ENCODE results near the gene ERVK3-1. TPM values are rescaled to one million over a fixed set of nuclear protein-coding genes. Genes with fewer than 3 reads are reported as not detected.

Gene ERVK3-1
- total and polyA plus RNA-seq, 2 of the 8 experiments (the other 6 are each of a cell fraction or from before 2014, with no cell fraction given): 29.9 to 31.5 TPM

GRCh38 chr19:58336820-58337219 lies 31.6 kb downstream of the ERVK3-1 start:
- no peak overlapping the region for H3K27ac ChIP-seq (ENCODE audit: low read depth, low read length)
- no peaks in the 10 kb centered on the region for H3K23me2 ChIP-seq (ENCODE audit: low read depth, low read length)
- no peak overlapping the region for H3K4me3 ChIP-seq (ENCODE audit: extremely low read depth in 1 of 4, insufficient read depth in 2 of 4, low read depth in 3 of 4, low read length in 4 of 4)
- no peak overlapping the region for H2AFZ ChIP-seq (ENCODE audit: low read length)
- H3K27me3 ChIP-seq (replicated peaks in 1 of 4; ENCODE audit: control insufficient read depth in 3 of 4, extremely low read depth in 1 of 4, insufficient read depth in 3 of 4, low read length in 3 of 4): no peaks in the 10 kb centered on the region
- H2BK20ac ChIP-seq (ENCODE audit: low read length): no peak overlapping the region
- no peaks in the 10 kb centered on the region for H3K79me2 ChIP-seq (ENCODE audit: control insufficient read depth in 1 of 2, insufficient read depth in 2 of 2, low read length in 2 of 2)
- ChIA-PET CTCF (ENCODE audit: partially characterized antibody) (interaction anchor here (0.8 kb wide), 1 partner anchor 29 kb away, joined by 3 read pairs; no protein-coding TSS in a partner anchor), POLR2A (ENCODE audit: partially characterized antibody) (interaction anchor here (0.8 kb wide), 1 partner anchor 183 kb away, joined by 4 read pairs; the partner anchor contains the start of gene ZBTB45)
- no peaks in the 10 kb centered on the region for H3K4me1 ChIP-seq (replicated peaks in 1 of 4; ENCODE audit: control insufficient read depth in 3 of 4, insufficient read depth in 4 of 4, low read length in 3 of 4)
- no peak overlapping the region for H3K14ac ChIP-seq (ENCODE audit: insufficient read length)
- no peak overlapping the region for H4K91ac ChIP-seq (replicated peaks; ENCODE audit: insufficient read length, low read length)
- H2AK5ac ChIP-seq (ENCODE audit: low read depth, low read length): no peak overlapping the region
- no peak overlapping the region for H3K9ac ChIP-seq (replicated peaks in 1 of 4; ENCODE audit: extremely low read depth in 1 of 4, low read depth in 3 of 4, low read length in 3 of 4)
- H3K9me3 ChIP-seq (ENCODE audit: insufficient read depth in 2 of 2, low read depth in 1 of 2, low read length in 1 of 2): peaks cover 5 to 6% of the 10 kb centered on the region in 2 experiments; a peak in 2 of 4 replicates
- DNase-seq (ENCODE audit: low read depth in 1 of 2, low spot score in 2 of 2) (no peak), FAIRE-seq (no peak)
- H4K20me1 ChIP-seq (replicated peaks in 1 of 2; ENCODE audit: control insufficient read depth in 1 of 2, insufficient read depth in 2 of 2, low read length in 2 of 2): peaks cover 3 to 8% of the 10 kb centered on the region in 2 experiments
- no peaks in the 10 kb centered on the region for H3K79me1 ChIP-seq (ENCODE audit: low read depth, low read length)
- H4K5ac ChIP-seq (ENCODE audit: insufficient read length, low read depth, low read length): no peak overlapping the region
- no peak overlapping the region for H4K8ac ChIP-seq (ENCODE audit: extremely low read depth, insufficient read depth, low read length)
- H2BK12ac ChIP-seq (ENCODE audit: low read depth, low read length): no peak overlapping the region
- no peak overlapping the region for H3K4me2 ChIP-seq (ENCODE audit: insufficient read depth in 1 of 2, low read depth in 2 of 2, low read length in 2 of 2)
- no peak overlapping the region for H2BK5ac ChIP-seq (ENCODE audit: low read depth, low read length)
- H2BK120ac ChIP-seq (replicated peaks; ENCODE audit: low read depth, low read length): no peak overlapping the region
- 86% methylated on average over 4 of the region's 4 CpGs; no CpG with 5 or more reads in 1 of the 2 experiments for whole genome bisulfite sequencing, 2 experiments (ENCODE audit: extremely low coverage in 1 of 2, insufficient coverage in 1 of 2, insufficient read length in 1 of 2, insufficient replicate concordance in 2 of 2, low coverage in 1 of 2, low lambda C conversion rate in 2 of 2, missing lambda C conversion rate in 1 of 2)
- H3K4ac ChIP-seq (replicated peaks; ENCODE audit: insufficient read length, low read depth, low read length): no peak overlapping the region
- no peak overlapping the region for H3K18ac ChIP-seq (ENCODE audit: extremely low read depth, low read length)
- TF ChIP-seq BRCA1 (IDR thresholded peaks at IDR 0.05; ENCODE audit: low read depth, low read length): no peak
- TF ChIP-seq GTF2F1 (IDR thresholded peaks at IDR 0.05; ENCODE audit: borderline replicate concordance, low read depth, low read length): no peak
- no peak for TF ChIP-seq EZH2 (IDR thresholded peaks at IDR 0.05; ENCODE audit: low read depth, low read length, severe bottlenecking)
- TF ChIP-seq JUN (IDR thresholded peaks at IDR 0.05; ENCODE audit: low read depth, low read length): no peak
- no peak for TF ChIP-seq FOSL1 (IDR thresholded peaks at IDR 0.05; ENCODE audit: insufficient read depth, low read depth, low read length)
- TF ChIP-seq SP4 (IDR thresholded peaks at IDR 0.05; ENCODE audit: low read length): no peak
- TF ChIP-seq USF2 (IDR thresholded peaks at IDR 0.05; ENCODE audit: low read length): no peak
- TF ChIP-seq POLR2A (IDR thresholded peaks at IDR 0.05; ENCODE audit: control extremely low read depth in 1 of 2, low read depth in 2 of 2, low read length in 2 of 2): no peak
- no peak overlapping the region for H3K23ac ChIP-seq (ENCODE audit: insufficient read length)
- no peak overlapping the region for H3K56ac ChIP-seq (replicated peaks; ENCODE audit: insufficient read length, low read depth, low read length)
- no peak overlapping the region for H2BK15ac ChIP-seq (ENCODE audit: low read length)
- H3K36me3 ChIP-seq (ENCODE audit: control insufficient read depth in 2 of 4, insufficient read depth in 4 of 4, low read length in 3 of 4): peaks cover 0 to 9% (median 3%) of the 10 kb centered on the region in 4 experiments; a peak in 3 of 8 replicates
